Vagina (tissue), 2 donors: Measurements from ENCODE around the gene KPTN.

Experiments used
- POLR2AphosphoS5 ChIP-seq, 2 donors: sonication (generic); formaldehyde crosslinking; IDR thresholded peaks; one replicate each; pipeline ENCODE4 v1.9.0; 2017; ENCODE audit warnings: antibody characterized with exemption in 2 of 2, mild to moderate bottlenecking in 2 of 2, low read depth in 1 of 2; ENCODE audit not compliant: insufficient read depth in 1 of 2
- TF ChIP-seq, protein P1 (sequence below), 3 experiments: fragments of 450-650 bp in 2 of 3; fragments of 200-600 bp in 1 of 3; sonication (generic) in 1 of 3; IDR thresholded peaks; one replicate each; pipeline ENCODE4 v1.5.1; 2017 to 2019; ENCODE audit warnings: antibody characterized with exemption in 3 of 3, mild to moderate bottlenecking in 2 of 3, moderate library complexity in 2 of 3

DNA sequence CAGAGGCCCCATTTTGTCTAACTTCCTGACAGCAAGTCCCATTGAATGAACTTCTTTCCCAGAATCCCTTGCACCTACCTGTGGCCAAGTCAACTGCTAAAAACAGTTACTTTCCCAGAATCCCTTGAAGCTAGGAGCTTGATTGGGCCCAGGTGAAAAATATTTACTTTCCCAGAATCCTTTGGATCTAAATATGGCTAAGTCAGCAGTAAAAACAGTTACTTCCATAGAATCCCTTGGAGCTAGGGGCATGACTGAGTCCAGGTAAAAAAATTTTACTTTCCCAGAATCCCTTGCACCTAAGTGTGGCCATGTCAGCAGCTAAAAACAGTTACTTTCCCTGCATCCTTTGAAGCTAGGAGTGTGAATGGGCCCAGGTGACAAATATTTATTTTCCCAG, 51.5 kb downstream of the KPTN start:
- no peak for TF ChIP-seq POLR2AphosphoS5 (IDR thresholded peaks at IDR 0.05; ENCODE audit: insufficient read depth in 1 of 2, low read depth in 1 of 2)
- TF ChIP-seq, protein P1, sequence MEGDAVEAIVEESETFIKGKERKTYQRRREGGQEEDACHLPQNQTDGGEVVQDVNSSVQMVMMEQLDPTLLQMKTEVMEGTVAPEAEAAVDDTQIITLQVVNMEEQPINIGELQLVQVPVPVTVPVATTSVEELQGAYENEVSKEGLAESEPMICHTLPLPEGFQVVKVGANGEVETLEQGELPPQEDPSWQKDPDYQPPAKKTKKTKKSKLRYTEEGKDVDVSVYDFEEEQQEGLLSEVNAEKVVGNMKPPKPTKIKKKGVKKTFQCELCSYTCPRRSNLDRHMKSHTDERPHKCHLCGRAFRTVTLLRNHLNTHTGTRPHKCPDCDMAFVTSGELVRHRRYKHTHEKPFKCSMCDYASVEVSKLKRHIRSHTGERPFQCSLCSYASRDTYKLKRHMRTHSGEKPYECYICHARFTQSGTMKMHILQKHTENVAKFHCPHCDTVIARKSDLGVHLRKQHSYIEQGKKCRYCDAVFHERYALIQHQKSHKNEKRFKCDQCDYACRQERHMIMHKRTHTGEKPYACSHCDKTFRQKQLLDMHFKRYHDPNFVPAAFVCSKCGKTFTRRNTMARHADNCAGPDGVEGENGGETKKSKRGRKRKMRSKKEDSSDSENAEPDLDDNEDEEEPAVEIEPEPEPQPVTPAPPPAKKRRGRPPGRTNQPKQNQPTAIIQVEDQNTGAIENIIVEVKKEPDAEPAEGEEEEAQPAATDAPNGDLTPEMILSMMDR (IDR thresholded peaks at IDR 0.05) = no peak
